ENCODE results near the gene SKAP1. TPM values are rescaled to one million over a fixed set of nuclear protein-coding genes. Genes with fewer than 3 reads are reported as not detected.

Gene SKAP1
- total RNA-seq, 1 donor from 2014 or later: 0.69 TPM

- H3K27me3 Mint-ChIP-seq: peaks cover 16% of the 10 kb centered on the region
- H3K9me3 Mint-ChIP-seq (ENCODE audit: low read depth): no peaks in the 10 kb centered on the region
- no peak for DNase-seq (ENCODE audit: low spot score, unreplicated experiment)
- no peak overlapping the region for H3K4me3 Mint-ChIP-seq (ENCODE audit: low read depth)
- H3K27ac Mint-ChIP-seq: no peak overlapping the region
- H3K36me3 Mint-ChIP-seq (ENCODE audit: insufficient read depth): no peaks in the 10 kb centered on the region
- no peak for TF ChIP-seq CTCF (IDR thresholded peaks at IDR 0.05; ENCODE audit: unreplicated experiment)
- H3K4me1 Mint-ChIP-seq (ENCODE audit: low read depth): peaks cover 22% of the 10 kb centered on the region
Observed at GRCh38 chr17:48441862-48442261, 11.8 kb upstream of the SKAP1 start.

- Mint-ChIP-seq H3K27me3 (peaks cover 17% of the 10 kb centered on the region), H3K4me3 (ENCODE audit: low read depth) (no peak overlapping the region), H3K4me1 (ENCODE audit: low read depth) (peaks cover 22% of the 10 kb centered on the region), H3K9me3 (ENCODE audit: low read depth) (no peaks in the 10 kb centered on the region), H3K36me3 (ENCODE audit: insufficient read depth) (no peaks in the 10 kb centered on the region), H3K27ac (no peak overlapping the region)
- no peak for TF ChIP-seq CTCF (IDR thresholded peaks at IDR 0.05; ENCODE audit: unreplicated experiment)
- DNase-seq (ENCODE audit: low spot score, unreplicated experiment): no peak
Observed at GRCh38 chr17:48441231-48441711, 11.3 kb upstream of the SKAP1 start.

DNA sequence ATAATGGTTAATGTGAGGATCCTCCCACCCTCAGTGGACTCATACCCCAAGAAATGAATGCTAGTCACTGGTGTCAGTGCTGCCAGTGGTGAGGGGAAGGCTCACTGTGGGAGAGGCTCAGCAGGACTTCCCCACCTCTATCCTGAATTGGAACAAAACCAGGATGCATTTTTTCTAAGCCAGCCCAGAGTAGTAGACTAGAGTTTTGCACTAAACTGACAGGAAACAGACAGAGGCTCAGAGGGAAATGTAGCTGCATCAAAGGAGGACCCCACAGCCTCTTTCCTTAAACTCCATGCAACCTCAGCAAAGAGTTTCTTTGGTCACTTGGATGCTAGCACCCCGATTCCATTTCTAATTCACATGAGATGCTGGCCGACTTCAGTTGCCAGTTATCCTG, 10.7 kb upstream of the SKAP1 start:
- Mint-ChIP-seq H3K36me3 (ENCODE audit: insufficient read depth) (no peaks in the 10 kb centered on the region), H3K27me3 (peaks cover 17% of the 10 kb centered on the region), H3K27ac (no peak overlapping the region)

GRCh38 chr17:48439875-48440505, 10.0 kb upstream of the SKAP1 start:
- Mint-ChIP-seq H3K4me1 (ENCODE audit: low read depth) (peaks cover 22% of the 10 kb centered on the region), H3K27me3 (peaks cover 24% of the 10 kb centered on the region), H3K27ac (no peak overlapping the region), H3K36me3 (ENCODE audit: insufficient read depth) (no peaks in the 10 kb centered on the region), H3K9me3 (ENCODE audit: low read depth) (no peaks in the 10 kb centered on the region), H3K4me3 (ENCODE audit: low read depth) (no peak overlapping the region)
- TF ChIP-seq CTCF (IDR thresholded peaks at IDR 0.05; ENCODE audit: unreplicated experiment): no peak
- DNase-seq (ENCODE audit: low spot score, unreplicated experiment): no peak

More for the DNA sequence above, 10.7 kb upstream of the SKAP1 start:
- peaks cover 22% of the 10 kb centered on the region for H3K4me1 Mint-ChIP-seq (ENCODE audit: low read depth)
- H3K9me3 Mint-ChIP-seq (ENCODE audit: low read depth): no peaks in the 10 kb centered on the region
- H3K4me3 Mint-ChIP-seq (ENCODE audit: low read depth): no peak overlapping the region
- no peak for DNase-seq (ENCODE audit: low spot score, unreplicated experiment)
- no peak for TF ChIP-seq CTCF (IDR thresholded peaks at IDR 0.05; ENCODE audit: unreplicated experiment)

- H3K9me3 Mint-ChIP-seq (ENCODE audit: low read depth): no peaks in the 10 kb centered on the region
- no peak for DNase-seq (ENCODE audit: low spot score, unreplicated experiment)
- H3K27ac Mint-ChIP-seq: no peak overlapping the region
- peaks cover 23% of the 10 kb centered on the region for H3K4me1 Mint-ChIP-seq (ENCODE audit: low read depth)
- no peaks in the 10 kb centered on the region for H3K36me3 Mint-ChIP-seq (ENCODE audit: insufficient read depth)
- peaks cover 24% of the 10 kb centered on the region for H3K27me3 Mint-ChIP-seq
- no peak overlapping the region for H3K4me3 Mint-ChIP-seq (ENCODE audit: low read depth)
- no peak for TF ChIP-seq CTCF (IDR thresholded peaks at IDR 0.05; ENCODE audit: unreplicated experiment)
Observed at GRCh38 chr17:48439110-48439850, 9.3 kb upstream of the SKAP1 start.

Measured in progenitor cell of endocrine pancreas (in vitro differentiated cells).